HG03469 (cell line): ENCODE data around the gene EDA.

Experiments used
- ATAC-seq: cut with Tn5 transposase; IDR thresholded peaks from one replicate; pipeline ENCODE4 v1.9.1; 2021; ENCODE audit warnings: mild to moderate bottlenecking, moderate library complexity, moderate number of reproducible peaks; ENCODE audit not compliant: unreplicated experiment

EDA gene

GRCh38 chrX:70022616-70023015 is 406.7 kb downstream of the EDA start:
- no peak for ATAC-seq

- ATAC-seq = no peak
Observed at GRCh38 chrX:70025464-70025863, 409.6 kb downstream of the EDA start.

- no peak for ATAC-seq
Observed at GRCh38 chrX:70026112-70026850, 410.4 kb downstream of the EDA start.

- no peak for ATAC-seq
Observed at GRCh38 chrX:70026851-70027200, 410.9 kb downstream of the EDA start.

GRCh38 chrX:70029863-70030262 is 413.9 kb downstream of the EDA start:
- no peak for ATAC-seq

GRCh38 chrX:70030301-70030767 is 414.4 kb downstream of the EDA start:
- no peak for ATAC-seq

- ATAC-seq = no peak
Observed at GRCh38 chrX:70032792-70033191, 416.9 kb downstream of the EDA start.

GRCh38 chrX:70033348-70034051 is 417.6 kb downstream of the EDA start:
- no peak for ATAC-seq

GRCh38 chrX:70034646-70035045 is 418.7 kb downstream of the EDA start:
- ATAC-seq = no peak

GRCh38 chrX:70038515-70038914 is 422.6 kb downstream of the EDA start:
- no peak for ATAC-seq

GRCh38 chrX:70038951-70039350 is 423.0 kb downstream of the EDA start:
- no peak for ATAC-seq

- ATAC-seq = no peak
Observed at GRCh38 chrX:70039758-70040157, 423.8 kb downstream of the EDA start.

GRCh38 chrX:70041993-70042392 is 426.1 kb downstream of the EDA start:
- no peak for ATAC-seq

- ATAC-seq = no peak
Observed at GRCh38 chrX:70042399-70043371, 426.8 kb downstream of the EDA start.

- ATAC-seq = no peak
Observed at GRCh38 chrX:70043685-70044084, 427.8 kb downstream of the EDA start.

GRCh38 chrX:70044541-70045245 is 428.8 kb downstream of the EDA start:
- no peak for ATAC-seq

- no peak for ATAC-seq
Observed at GRCh38 chrX:70046978-70047377, 431.1 kb downstream of the EDA start.

GRCh38 chrX:70049406-70049805 is 433.5 kb downstream of the EDA start:
- no peak for ATAC-seq

- no peak for ATAC-seq
Observed at GRCh38 chrX:70049925-70050324, 434.0 kb downstream of the EDA start, which contains the start of gene AWAT2. Gene AWAT2, minus strand, starts transcription at chrX:70049938. Its CDS starts 6 bp downstream, at chrX:70049932.

GRCh38 chrX:70052895-70053615 is 437.1 kb downstream of the EDA start:
- ATAC-seq = no peak
